RWPE2 (cell line): ENCODE data around the gene MFAP1.
A peak's percentile ranks its signal among the peaks of the same experiment; 100 is the strongest.

Experiments
- ATAC-seq: fragments of 200-7000 bp; cut with Tn5 transposase; 3 replicates; pipeline ENCODE4 v1.9.1; 2021; ENCODE audit warnings: low read depth
- DNase-seq: peaks from one replicate; pipeline ENCODE4 v3.0.0-alpha.2; 2020; ENCODE audit warnings: low spot score
- H3K27ac ChIP-seq: fragments of 450-650 bp; 2 replicates; pipeline ENCODE4 v1.5.1; 2017; ENCODE audit warnings: mild to moderate bottlenecking; ENCODE audit not compliant: poor library complexity, severe bottlenecking
- H3K27me3 ChIP-seq: fragments of 250-450 bp; sonication (Bioruptor Pico); 2 replicates; pipeline ENCODE4 v1.5.1; 2021; ENCODE audit warnings: mild to moderate bottlenecking, moderate library complexity; ENCODE audit not compliant: insufficient read depth, poor library complexity, severe bottlenecking
- H3K36me3 ChIP-seq: fragments of 250-450 bp; sonication (Bioruptor Pico); 2 replicates; pipeline ENCODE4 v1.5.1; 2020; ENCODE audit warnings: low read depth, mild to moderate bottlenecking, moderate library complexity
- H3K4me1 ChIP-seq: fragments of 250-450 bp; sonication (Bioruptor Pico); 2 replicates; pipeline ENCODE4 v1.5.1; 2021; ENCODE audit warnings: mild to moderate bottlenecking, moderate library complexity; ENCODE audit not compliant: insufficient read depth, poor library complexity, severe bottlenecking
- H3K4me3 ChIP-seq: fragments of 250-450 bp; sonication (Bioruptor Pico); 2 replicates; pipeline ENCODE4 v1.5.1; 2021; ENCODE audit warnings: mild to moderate bottlenecking, moderate library complexity; ENCODE audit not compliant: severe bottlenecking
- H3K9me3 ChIP-seq: fragments of 250-450 bp; sonication (Bioruptor Pico); 2 replicates; pipeline ENCODE4 v1.5.1; 2021; ENCODE audit warnings: mild to moderate bottlenecking, moderate library complexity; ENCODE audit not compliant: severe bottlenecking
- TF ChIP-seq, protein P1 (sequence below): fragments of 450-650 bp; IDR thresholded peaks from one replicate; pipeline ENCODE4 v1.5.1; 2017; ENCODE audit warnings: mild to moderate bottlenecking, moderate library complexity; ENCODE audit not compliant: poor library complexity, severe bottlenecking

Gene MFAP1

DNA sequence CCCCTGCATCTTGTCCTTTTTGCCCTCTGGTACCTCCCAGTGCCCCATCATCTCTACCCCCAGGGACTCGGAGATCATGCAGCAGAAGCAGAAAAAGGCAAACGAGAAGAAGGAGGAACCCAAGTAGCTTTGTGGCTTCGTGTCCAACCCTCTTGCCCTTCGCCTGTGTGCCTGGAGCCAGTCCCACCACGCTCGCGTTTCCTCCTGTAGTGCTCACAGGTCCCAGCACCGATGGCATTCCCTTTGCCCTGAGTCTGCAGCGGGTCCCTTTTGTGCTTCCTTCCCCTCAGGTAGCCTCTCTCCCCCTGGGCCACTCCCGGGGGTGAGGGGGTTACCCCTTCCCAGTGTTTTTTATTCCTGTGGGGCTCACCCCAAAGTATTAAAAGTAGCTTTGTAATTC, 30.8 kb downstream of the MFAP1 start:
- H3K4me1 ChIP-seq: peaks cover 5% of the 10 kb centered on the region
- no peak for ATAC-seq
- H3K4me3 ChIP-seq: no peak overlapping the region
- no peak for DNase-seq
- TF ChIP-seq, protein P1, sequence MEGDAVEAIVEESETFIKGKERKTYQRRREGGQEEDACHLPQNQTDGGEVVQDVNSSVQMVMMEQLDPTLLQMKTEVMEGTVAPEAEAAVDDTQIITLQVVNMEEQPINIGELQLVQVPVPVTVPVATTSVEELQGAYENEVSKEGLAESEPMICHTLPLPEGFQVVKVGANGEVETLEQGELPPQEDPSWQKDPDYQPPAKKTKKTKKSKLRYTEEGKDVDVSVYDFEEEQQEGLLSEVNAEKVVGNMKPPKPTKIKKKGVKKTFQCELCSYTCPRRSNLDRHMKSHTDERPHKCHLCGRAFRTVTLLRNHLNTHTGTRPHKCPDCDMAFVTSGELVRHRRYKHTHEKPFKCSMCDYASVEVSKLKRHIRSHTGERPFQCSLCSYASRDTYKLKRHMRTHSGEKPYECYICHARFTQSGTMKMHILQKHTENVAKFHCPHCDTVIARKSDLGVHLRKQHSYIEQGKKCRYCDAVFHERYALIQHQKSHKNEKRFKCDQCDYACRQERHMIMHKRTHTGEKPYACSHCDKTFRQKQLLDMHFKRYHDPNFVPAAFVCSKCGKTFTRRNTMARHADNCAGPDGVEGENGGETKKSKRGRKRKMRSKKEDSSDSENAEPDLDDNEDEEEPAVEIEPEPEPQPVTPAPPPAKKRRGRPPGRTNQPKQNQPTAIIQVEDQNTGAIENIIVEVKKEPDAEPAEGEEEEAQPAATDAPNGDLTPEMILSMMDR: no peak
- peaks cover 46% of the 10 kb centered on the region for H3K36me3 ChIP-seq
- peak overlapping the region; percentile 67 for H3K27ac ChIP-seq
- no peaks in the 10 kb centered on the region for H3K27me3 ChIP-seq
- no peaks in the 10 kb centered on the region for H3K9me3 ChIP-seq

DNA sequence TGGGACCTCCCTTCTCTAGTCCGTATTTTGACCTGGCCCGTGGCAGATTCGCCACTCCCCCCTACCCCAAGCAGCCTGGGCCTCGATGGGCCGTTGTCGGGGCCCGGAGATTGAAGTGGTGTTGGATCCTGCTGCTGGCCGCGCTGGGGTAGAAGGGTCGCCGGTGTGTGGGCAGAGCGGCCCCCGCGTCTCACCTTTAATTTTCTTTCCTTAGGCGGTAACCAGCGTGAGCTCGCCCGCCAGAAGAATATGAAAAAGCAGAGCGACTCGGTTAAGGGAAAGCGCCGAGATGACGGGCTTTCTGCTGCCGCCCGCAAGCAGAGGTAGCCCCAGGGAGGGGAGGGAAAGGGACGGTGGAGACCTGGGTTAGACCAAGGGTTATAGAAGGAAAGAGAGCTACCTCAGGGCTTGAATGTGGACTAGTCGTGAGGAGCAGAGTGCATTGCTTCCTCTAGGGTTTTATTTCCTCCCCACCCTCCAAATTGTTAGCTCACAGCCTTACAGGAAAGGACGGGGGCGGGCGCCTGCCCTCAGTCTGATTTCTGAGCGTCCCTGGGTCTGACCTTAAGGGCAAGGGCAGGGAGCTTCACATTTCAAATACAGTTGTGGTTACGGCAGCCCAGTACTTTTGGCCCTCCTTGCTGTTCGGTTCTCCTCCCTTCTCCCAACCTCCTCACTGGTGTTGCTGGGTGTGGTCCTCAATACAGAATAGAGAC, 31.6 kb downstream of the MFAP1 start:
- ATAC-seq (peak; percentile 4; the same call in 1 of the 3 replicates), DNase-seq (no peak)
- H3K9me3 ChIP-seq: no peaks in the 10 kb centered on the region
- TF ChIP-seq, protein P1: no peak
- peaks cover 44% of the 10 kb centered on the region for H3K36me3 ChIP-seq
- no peaks in the 10 kb centered on the region for H3K27me3 ChIP-seq
- no peaks in the 10 kb centered on the region for H3K4me1 ChIP-seq
- H3K27ac ChIP-seq: peak overlapping the region; percentile 67
- H3K4me3 ChIP-seq: peak overlapping the region; percentile 89

DNA sequence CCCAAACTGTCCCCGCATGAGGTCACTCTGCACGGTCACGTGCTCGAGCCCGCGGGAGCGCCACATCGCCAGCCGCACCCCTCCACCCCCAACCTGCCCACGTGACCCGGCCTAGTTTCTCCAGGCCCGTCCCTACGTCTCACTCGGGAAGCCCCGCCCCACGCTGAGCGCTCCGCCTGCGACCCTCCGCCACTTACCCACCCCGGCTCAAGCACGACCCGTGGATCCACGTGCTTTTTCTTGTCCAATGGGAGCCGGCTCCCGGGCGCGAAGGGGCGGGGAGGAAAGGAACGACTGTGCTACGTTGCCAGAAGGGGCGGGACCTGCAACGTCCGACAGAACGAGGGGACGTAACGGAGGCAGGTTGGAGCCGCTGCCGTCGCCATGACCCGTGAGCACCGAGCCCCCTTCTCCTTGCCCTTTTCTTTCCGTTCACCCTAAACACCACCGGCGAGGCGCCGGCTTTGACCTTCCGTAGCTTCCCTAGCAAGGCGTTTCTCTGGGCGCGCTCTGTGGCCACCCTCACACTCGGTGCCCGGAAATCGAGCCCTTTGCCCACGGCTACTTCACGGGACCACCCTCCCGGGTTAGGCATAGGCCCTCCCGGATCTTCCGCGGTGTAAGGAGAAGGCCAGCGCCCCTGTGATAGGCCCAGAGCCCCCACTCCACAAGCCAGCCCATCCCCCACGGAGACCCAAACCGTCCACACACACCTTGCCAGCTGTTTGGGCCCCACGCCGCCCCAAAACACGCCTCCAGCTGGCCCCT, 32.3 kb downstream of the MFAP1 start, which contains the start of gene SERF2:
Gene SERF2, plus strand, starts transcription at position 328 of the 768 bp plus-strand sequence. Its CDS starts 57 bp downstream, at position 385.
- ATAC-seq (peak; percentile 92), DNase-seq (peak; percentile 100)
- TF ChIP-seq, protein P1: no peak
- Histone ChIP-seq H3K4me3 (peak within 1 kb of the TSS; percentile 89), H3K27me3 (no peaks in the 10 kb centered on the region), H3K9me3 (no peaks in the 10 kb centered on the region), H3K4me1 (no peaks in the 10 kb centered on the region), H3K36me3 (peaks cover 39% of the 10 kb centered on the region), H3K27ac (peak within 1 kb of the TSS; percentile 67)

DNA sequence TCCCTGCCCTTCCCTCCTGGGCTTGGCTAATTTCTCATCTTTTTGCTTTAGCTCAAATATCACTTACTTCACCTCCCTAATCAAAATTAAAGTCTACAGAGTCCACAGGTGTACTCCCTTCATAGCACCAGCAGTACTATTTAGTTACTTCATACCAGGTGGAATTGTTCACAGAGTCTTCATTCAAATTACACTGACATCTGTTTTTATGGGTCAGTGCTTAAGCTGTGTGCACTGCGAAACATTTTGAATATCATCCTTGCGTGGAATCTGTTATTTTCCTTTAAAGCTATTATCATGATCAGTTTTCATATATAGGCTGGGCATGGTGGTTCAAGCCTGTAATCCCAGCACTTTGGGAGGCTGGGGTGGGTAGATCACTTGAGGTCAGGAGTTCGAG, 35.1 kb downstream of the MFAP1 start:
- Histone ChIP-seq H3K4me3 (no peak overlapping the region), H3K27ac (no peak overlapping the region), H3K9me3 (no peaks in the 10 kb centered on the region), H3K36me3 (peaks cover 14% of the 10 kb centered on the region), H3K27me3 (no peaks in the 10 kb centered on the region), H3K4me1 (no peaks in the 10 kb centered on the region)
- TF ChIP-seq, protein P1: no peak
- no peak for ATAC-seq
- no peak for DNase-seq

DNA sequence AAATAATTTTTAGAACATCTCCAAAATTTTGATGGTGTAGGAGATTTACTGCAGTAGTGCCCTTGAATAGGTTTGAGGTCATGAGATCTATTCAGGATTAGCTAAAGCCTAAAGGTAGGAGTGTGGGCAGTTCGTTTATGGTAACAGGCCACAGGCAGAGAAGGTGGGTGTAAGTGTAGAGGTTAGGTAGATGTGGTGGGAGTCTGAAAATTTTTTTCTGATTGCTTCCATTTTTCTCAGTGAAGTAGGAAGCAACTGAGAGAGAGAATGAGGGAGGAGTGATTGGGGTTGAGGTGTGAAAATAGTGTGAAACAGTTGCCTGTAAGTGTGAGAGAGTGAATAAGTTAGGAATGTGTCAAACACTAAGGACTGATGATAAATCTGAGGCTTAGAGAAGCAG, 45.5 kb downstream of the MFAP1 start:
- no peak overlapping the region for H3K4me3 ChIP-seq
- H3K4me1 ChIP-seq: no peaks in the 10 kb centered on the region
- no peaks in the 10 kb centered on the region for H3K27me3 ChIP-seq
- ATAC-seq: no peak
- no peak for DNase-seq
- no peaks in the 10 kb centered on the region for H3K9me3 ChIP-seq
- H3K36me3 ChIP-seq: peaks cover 5% of the 10 kb centered on the region; the same call in 1 of the 2 replicates
- TF ChIP-seq, protein P1: no peak
- no peak overlapping the region for H3K27ac ChIP-seq
